ENCODE results near the gene RABEPK. TPM values are rescaled to one million over a fixed set of nuclear protein-coding genes. Genes with fewer than 3 reads are reported as not detected.

RABEPK gene
- total RNA-seq, 2 experiments from 2014 or later, result 20.7 to 21.9 TPM

- POLR2A ChIA-PET, result interaction anchor here (0.6 kb wide), 1 partner anchor 10 kb away, joined by 6 read pairs; no protein-coding TSS in a partner anchor
- CTCF ChIA-PET, result interaction anchor here (0.6 kb wide), 1 partner anchor 216 kb away, joined by 3 read pairs; no protein-coding TSS in a partner anchor
- DNase-seq, result no peak
- no peaks in the 10 kb centered on the region for H3K9me3 Mint-ChIP-seq
- H3K4me3 Mint-ChIP-seq, result no peak overlapping the region
- intact Hi-C loops (cut with micrococcal nuclease), result no loop called here
- no peaks in the 10 kb centered on the region for H3K27me3 Mint-ChIP-seq
- H3K4me1 Mint-ChIP-seq (ENCODE audit: low read depth), result peaks cover 8% of the 10 kb centered on the region
- no peaks in the 10 kb centered on the region for H3K36me3 Mint-ChIP-seq
- no peak overlapping the region for H3K27ac Mint-ChIP-seq
These were observed 80.6 kb downstream of the RABEPK start for GRCh38 chr9:125280945-125281344.

Other genes with a start within 250 kb of the RABEPK start
- gene SCAI, start 57.0 kb upstream of the RABEPK start, total RNA-seq, result 10 to 100 TPM in 1 of 2 experiments, 1 to 10 TPM in 1; 9.0 to 10.8 TPM
- gene PPP6C, start 10.7 kb upstream of the RABEPK start, total RNA-seq, result 10 to 100 TPM; 46.7 to 47.4 TPM
- gene HSPA5, start 40.8 kb downstream of the RABEPK start, total RNA-seq, result 100 to 1,000 TPM; 169 to 170 TPM
- gene GAPVD1, start 61.3 kb downstream of the RABEPK start, total RNA-seq, result 10 to 100 TPM; 42.2 to 46.8 TPM

Data from activated CD4-positive, alpha-beta memory T cell treated with anti-CD3 and anti-CD28 coated beads for 36 hours (primary cell).